HEK293 (cell line): Measurements from ENCODE around the gene ZSWIM2.

Experiments
- CTCF ChIP-seq: fragments of 450-650 bp; formaldehyde crosslinking; IDR thresholded peaks from 2 replicates; pipeline ENCODE4 v1.5.1; 2016; ENCODE audit warnings: missing biosample characterization, missing genetic modification characterization
- GFI1B ChIP-seq: fragments of 450-650 bp; formaldehyde crosslinking; IDR thresholded peaks from 2 replicates; pipeline ENCODE4 v1.5.1; 2016; ENCODE audit warnings: missing biosample characterization, missing genetic modification characterization
- HOXC10 ChIP-seq: sonication (generic); formaldehyde crosslinking; IDR thresholded peaks from 2 replicates; pipeline ENCODE4 v1.8.1; 2023; ENCODE audit warnings: mild to moderate bottlenecking, missing genetic modification reagents
- REST ChIP-seq: fragments of 450-650 bp; formaldehyde crosslinking; IDR thresholded peaks from 2 replicates; pipeline ENCODE4 v1.5.1; 2016; ENCODE audit warnings: missing biosample characterization, missing genetic modification characterization
- TCF7L2 ChIP-seq: IDR thresholded peaks from 2 replicates; pipeline ENCODE4 v1.6.1; 2011; ENCODE audit warnings: low read depth, mild to moderate bottlenecking, inconsistent platforms, low read length, moderate library complexity, borderline replicate concordance
- ZBTB1 ChIP-seq: fragments of 450-650 bp; formaldehyde crosslinking; IDR thresholded peaks from 2 replicates; pipeline ENCODE4 v1.5.1; 2016; ENCODE audit warnings: missing biosample characterization, missing genetic modification characterization
- ZFP3 ChIP-seq: fragments of 450-650 bp; formaldehyde crosslinking; IDR thresholded peaks from 2 replicates; pipeline ENCODE4 v1.5.1; 2016; ENCODE audit warnings: low read depth, missing biosample characterization, missing genetic modification characterization
- ZIC2 ChIP-seq: fragments of 450-650 bp; formaldehyde crosslinking; IDR thresholded peaks from 2 replicates; pipeline ENCODE4 v1.5.1; 2016; ENCODE audit warnings: missing biosample characterization, missing genetic modification characterization
- ZNF174 ChIP-seq: fragments of 450-650 bp; formaldehyde crosslinking; IDR thresholded peaks from 2 replicates; pipeline ENCODE4 v1.5.0; 2017; ENCODE audit warnings: missing biosample characterization, mild to moderate bottlenecking, missing genetic modification characterization
- ZNF274 ChIP-seq, 2 experiments: fragments of 200-500 bp in 1 of 2; fragments of 450-650 bp in 1 of 2; sonication (Bioruptor generic) in 1 of 2; formaldehyde crosslinking in 1 of 2; IDR thresholded peaks; 2 replicates each; pipeline versions ENCODE4 v1.5.1 to v1.6.1; 2014 to 2016; ENCODE audit warnings: borderline replicate concordance in 1 of 2, inconsistent platforms in 1 of 2, low read length in 1 of 2, missing biosample characterization in 1 of 2, missing genetic modification characterization in 1 of 2
- ZNF354C ChIP-seq: fragments of 450-650 bp; formaldehyde crosslinking; IDR thresholded peaks from 2 replicates; pipeline ENCODE4 v1.5.1; 2016; ENCODE audit warnings: missing biosample characterization, missing genetic modification characterization, low read depth, borderline replicate concordance

GRCh38 chr2:186827862-186828492, 21.0 kb downstream of the ZSWIM2 start:
- no peak for TF ChIP-seq REST
- no peak for TF ChIP-seq HOXC10 (CRISPR knock-in tag)
- no peak for TF ChIP-seq ZBTB1 (tag by site-specific recombination)
- TF ChIP-seq ZNF354C (tag by site-specific recombination), result no peak
- no peak for TF ChIP-seq ZNF174 (tag by site-specific recombination)
- TF ChIP-seq ZIC2 (tag by site-specific recombination), result no peak
- TF ChIP-seq GFI1B (tag by site-specific recombination), result no peak
- no peak for TF ChIP-seq CTCF
- TF ChIP-seq ZNF274 (IDR thresholded peaks at IDR 0.05; ENCODE audit: low read length), result no peak
- TF ChIP-seq ZNF274 (tag by site-specific recombination; IDR thresholded peaks at IDR 0.05; ENCODE audit: borderline replicate concordance), result no peak
- TF ChIP-seq ZFP3 (tag by site-specific recombination), result no peak
- TF ChIP-seq TCF7L2, result no peak
